OCI-M2 (cell line): ENCODE measurements around the gene TEX19.
"Not testable (repeated sequence)": the region's sequence is repeated elsewhere in the genome, so short reads cannot be mapped to it uniquely, and the experiment has no call there.

Experiments
- DNase-seq: peaks from one replicate; lab custom pipeline; 2025; ENCODE audit not compliant: unreplicated experiment; lab: John Stamatoyannopoulos, UW

TEX19 gene

DNA sequence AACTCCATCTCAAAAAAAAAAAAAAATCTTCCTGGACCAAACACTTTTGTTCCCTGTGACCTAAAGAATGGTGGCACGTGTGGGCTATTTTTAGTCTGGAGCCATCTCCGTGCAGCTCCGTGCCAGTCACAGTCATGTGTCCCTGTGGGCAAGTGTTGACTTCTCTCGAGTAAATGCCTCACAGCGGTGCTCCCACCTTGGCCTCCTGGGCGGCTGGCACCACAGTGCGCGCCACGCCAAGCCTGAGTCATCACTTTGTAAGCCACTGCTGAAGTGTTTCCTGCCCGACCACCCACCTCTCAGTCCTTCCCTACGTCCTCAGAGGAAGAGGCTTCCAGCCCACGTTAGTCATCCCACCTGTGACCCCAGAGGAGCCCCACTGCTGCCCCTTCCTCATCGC is 48.2 kb downstream of the TEX19 start:
- no peak for DNase-seq

DNA sequence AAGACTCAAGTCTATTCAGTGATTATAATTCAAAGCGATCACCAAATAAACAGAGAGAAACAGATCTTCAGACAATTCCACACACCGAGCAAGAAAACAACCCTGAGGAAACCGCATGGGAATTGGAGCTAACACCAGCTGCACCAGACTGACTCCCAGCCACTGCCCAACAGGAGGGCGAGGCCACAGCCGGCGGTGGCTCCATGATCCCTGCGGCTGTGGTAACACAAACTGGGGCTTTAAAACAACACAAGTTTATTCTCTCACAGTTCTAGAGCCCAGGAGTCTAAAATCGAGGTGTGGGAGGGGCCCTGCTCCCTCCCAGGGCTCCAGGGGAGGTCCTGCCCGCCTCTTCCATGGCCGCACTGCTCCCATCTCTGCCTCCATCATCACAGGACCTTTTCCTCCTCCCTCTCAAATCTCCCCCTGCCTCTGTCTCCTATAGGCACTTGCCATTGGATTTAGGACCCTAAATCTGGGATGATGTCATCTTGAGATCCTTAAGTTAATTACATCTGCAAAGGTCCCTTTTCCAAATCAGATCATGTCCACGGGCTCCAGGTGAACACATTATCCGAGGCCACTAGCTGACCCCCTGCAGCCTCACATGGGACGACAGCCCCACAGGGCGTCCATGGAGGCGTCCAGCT is 49.4 kb downstream of the TEX19 start:
- DNase-seq, result no peak

DNA sequence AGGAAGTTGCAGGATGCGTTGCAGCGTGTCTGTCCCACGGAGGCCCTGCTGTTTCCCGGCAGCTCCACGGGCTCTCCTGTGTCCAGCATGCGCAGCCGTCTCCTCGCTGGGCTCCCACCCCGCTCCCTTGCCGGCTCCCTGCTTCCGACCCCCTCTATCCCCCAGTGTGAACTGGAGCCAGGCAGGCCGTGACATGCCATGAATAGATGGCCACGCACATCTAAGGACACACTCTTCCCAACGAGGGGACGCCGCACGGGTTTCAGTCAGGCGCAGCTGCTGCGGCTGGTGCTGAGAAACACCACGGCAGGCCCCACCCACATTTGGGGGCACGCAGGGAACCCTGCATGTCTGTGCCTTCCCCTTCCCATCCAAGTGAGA is 49.9 kb downstream of the TEX19 start:
- DNase-seq, result no peak

DNA sequence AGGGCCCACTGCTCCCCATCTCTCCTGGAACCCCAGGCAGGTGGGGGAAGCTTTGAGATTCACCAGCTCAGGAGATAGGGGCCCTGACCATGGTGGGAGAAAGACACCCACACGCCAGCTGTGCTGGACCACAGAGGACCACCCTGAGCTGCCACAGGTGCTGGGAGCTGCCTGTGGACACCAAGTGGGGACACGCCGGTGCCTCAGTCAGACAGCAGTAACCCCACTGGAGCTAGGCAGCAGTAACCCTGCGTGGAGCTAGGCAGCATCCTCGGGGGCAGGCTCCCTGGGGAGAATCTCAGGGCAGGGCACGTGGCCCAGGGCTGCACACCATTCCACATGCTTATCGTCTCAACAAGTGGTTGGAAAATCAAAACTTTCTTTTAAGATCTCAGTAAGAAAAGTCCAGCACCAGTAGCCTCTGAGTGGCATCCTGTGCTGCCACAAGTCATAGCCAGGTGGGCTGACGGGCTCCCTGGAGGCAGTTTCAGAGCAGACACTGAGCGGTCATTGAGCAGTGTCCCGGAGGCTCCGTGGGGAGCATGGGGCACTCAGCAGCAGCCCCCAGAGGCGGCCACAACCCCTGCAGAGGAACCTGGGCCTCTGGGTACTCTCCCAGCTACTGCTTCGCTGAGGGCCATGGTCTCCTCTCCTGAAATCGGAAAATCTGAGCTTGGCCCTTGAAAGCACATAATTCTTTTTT is 51.1 kb downstream of the TEX19 start:
- no peak for DNase-seq

DNA sequence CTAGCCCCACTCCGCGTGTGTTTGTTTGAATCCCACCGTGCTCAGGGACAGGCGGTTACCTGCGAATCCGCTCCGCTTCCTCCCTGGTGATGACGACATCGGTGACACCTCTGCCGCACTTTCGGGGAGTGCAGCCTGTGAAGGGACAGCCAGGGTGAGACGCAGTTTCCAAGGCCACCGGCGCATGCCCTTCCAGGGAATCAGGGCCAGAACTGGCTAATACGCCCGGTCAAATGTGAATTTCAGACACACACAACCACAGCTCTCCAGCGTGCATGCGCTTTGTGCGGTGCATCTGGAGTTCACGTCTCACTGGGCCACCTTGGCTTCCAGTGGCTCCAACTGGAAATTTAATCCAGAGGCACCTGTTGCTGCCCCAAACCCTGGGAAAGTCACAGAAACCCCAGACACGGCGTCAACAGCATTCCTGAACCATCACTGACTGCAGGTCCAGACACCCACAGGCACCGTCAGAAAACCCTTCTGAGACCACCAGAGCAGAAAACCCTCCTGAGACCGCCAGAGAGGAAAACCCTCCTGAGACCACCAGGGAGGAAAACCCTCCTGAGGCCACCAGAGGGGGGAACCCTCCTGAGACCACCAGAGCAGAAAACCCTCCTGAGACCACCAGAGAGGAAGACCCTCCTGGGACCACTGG is 52.5 kb downstream of the TEX19 start:
- no peak for DNase-seq

DNA sequence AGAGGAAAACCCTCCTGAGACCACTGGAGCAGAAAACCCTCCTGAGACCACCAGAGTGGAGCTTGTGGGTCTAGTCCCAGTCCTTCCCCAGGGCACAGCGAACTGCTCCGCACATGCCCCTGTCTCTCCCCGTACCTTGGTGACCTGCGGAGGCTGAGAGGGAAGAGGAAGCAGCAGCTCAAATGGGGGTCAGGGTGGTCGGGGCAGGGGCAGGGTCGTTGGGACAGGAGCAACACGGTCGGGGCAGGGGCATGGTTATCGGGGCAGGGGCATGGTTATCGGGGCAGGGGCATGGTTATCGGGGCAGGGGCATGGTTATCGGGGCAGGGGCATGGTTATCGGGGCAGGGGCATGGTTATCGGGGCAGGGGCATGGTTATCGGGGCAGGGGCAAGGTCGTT is 53.0 kb downstream of the TEX19 start:
- not testable (repeated sequence) for DNase-seq

DNA sequence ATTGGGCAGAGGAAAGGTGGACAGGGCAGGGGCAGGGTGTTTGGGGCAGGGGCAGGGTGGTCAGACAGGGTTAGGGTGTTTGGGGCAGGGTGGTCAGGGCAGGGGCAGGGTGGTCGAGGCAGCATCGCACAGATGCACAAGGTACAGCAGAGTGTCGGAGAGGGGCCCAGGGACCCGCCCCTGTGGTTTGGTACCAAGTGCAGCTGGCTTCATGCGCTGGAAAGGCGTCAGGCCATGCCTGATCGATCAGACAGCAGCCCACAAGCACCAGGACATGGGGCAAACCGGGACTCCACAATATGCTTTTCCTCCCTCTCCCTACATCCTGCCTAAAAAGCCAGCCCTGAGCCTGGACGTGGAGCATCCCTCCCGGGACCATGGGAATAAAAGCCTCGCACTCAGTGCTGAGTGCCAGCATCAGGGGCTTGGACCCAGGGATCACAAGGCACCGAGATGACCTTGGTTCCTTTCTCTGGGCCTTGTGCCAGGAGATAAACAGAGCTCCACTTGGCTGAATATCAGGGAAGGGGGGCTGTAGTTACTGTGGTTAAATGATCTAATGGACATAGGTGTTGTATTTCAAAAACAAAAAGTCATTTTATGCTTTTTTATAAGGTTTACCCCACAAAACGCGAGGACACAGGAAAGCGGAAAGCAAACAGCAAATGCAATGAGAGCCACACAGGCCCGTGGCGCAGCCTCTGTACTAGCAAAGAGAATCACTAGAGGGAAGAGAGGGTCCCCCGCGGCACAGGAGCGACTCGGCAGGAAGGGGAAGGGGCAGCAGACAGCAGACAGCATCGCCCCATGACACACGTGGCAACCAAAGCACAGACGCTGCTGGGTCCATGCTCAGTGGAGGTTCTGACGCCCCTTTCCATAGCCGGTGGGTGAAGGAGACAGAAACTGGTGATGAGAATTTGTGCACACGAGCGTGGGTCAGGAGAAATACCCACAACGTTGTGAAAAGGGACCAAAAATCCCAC is 53.8 kb downstream of the TEX19 start:
- DNase-seq, result no peak
